ENCODE measurements around the gene GPRASP2. TPM values are rescaled to one million over a fixed set of nuclear protein-coding genes. Genes with fewer than 3 reads are reported as not detected.

Gene GPRASP2
- total RNA-seq, 1 donor from 2014 or later: 0.32 TPM

DNA sequence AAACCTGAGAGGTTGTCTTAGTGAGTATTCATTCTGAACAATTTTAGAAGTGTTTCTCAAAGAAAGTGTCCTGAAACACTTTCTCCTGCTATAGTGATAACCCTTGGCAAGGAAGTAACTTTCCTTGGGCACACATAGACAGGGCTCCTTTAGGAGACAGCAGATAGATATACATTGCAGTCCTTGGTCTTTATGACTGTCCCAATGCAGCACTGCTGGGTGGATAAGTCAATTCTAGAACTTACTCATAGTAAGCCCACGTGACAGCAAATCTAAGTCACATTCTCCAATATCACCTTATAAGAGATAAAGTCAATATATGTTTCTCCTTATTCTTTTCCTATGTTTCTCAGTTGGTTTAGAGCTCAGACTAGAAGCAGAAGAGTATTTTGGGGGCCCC, 55.0 kb downstream of the GPRASP2 start:
- Mint-ChIP-seq H3K27me3 (ENCODE audit: low read depth) (no peaks in the 10 kb centered on the region), H3K27ac (no peak overlapping the region), H3K4me3 (ENCODE audit: low read depth) (no peak overlapping the region), H3K4me1 (ENCODE audit: low read depth) (peaks cover 11% of the 10 kb centered on the region), H3K9me3 (no peaks in the 10 kb centered on the region), H3K36me3 (ENCODE audit: low read depth) (no peaks in the 10 kb centered on the region)
- no peak for DNase-seq (ENCODE audit: low spot score)
- intact Hi-C loops (cut with micrococcal nuclease): loop anchor here (5.0 kb wide), 1 partner anchor 110 kb away; no protein-coding TSS in a partner anchor

Other genes with a start within 250 kb of the GPRASP2 start
- gene TCP11X2, start 240.6 kb upstream of the GPRASP2 start, total RNA-seq: not detected in 2 replicates
- 0.37 and 0.39 TPM in 2 replicates for gene TMSB15A, start 195.7 kb upstream of the GPRASP2 start, total RNA-seq
- 7.1 and 7.7 TPM in 2 replicates for gene ARMCX5, start 112.9 kb upstream of the GPRASP2 start, total RNA-seq
- gene GPRASP1, start 61.0 kb upstream of the GPRASP2 start, total RNA-seq: 0.55 and 0.62 TPM in 2 replicates
- gene GPRASP3, start 8.3 kb downstream of the GPRASP2 start, total RNA-seq: 0.71 and 1.4 TPM in 2 replicates
- 0.30 TPM in 1 of 2 replicates, not detected in the other for gene RAB40AL, start 224.8 kb downstream of the GPRASP2 start, total RNA-seq